SU-DHL-6 (cell line): ENCODE data around the gene ZNF362.

Experiments used
- CTCF ChIP-seq: fragments of 200-600 bp; sonication (generic); IDR thresholded peaks from one replicate; pipeline ENCODE4 v1.5.1; 2017; ENCODE audit warnings: antibody characterized with exemption, mild to moderate bottlenecking, low read length, moderate library complexity; ENCODE audit not compliant: insufficient read depth, poor library complexity, severe bottlenecking
- EZH2phosphoT487 ChIP-seq: fragments of 200-600 bp; sonication (generic), shearing (Covaris generic); conservative IDR thresholded peaks from 2 replicates; pipeline ENCODE4 v1.6.1; 2018; ENCODE audit warnings: mild to moderate bottlenecking, antibody characterized with exemption, low read length, moderate library complexity, mixed read lengths

- TF ChIP-seq CTCF (no peak), EZH2phosphoT487 (no peak)
Observed at GRCh38 chr1:33221385-33221758, 34.9 kb upstream of the ZNF362 start.
